Measurements from ENCODE around the gene TEKTIP1.

Gene TEKTIP1

GRCh38 chr19:3586707-3587346, 47.9 kb downstream of the TEKTIP1 start:
- no peak for DNase-seq (ENCODE audit: insufficient read length, low spot score)
- FAIRE-seq = no peak
- TF ChIP-seq CTCF (IDR thresholded peaks at IDR 0.05; ENCODE audit: insufficient read depth, missing control alignments) = no peak

GRCh38 chr19:3589439-3589838, 50.5 kb downstream of the TEKTIP1 start:
- no peak for TF ChIP-seq CTCF (IDR thresholded peaks at IDR 0.05; ENCODE audit: insufficient read depth, missing control alignments)
- DNase-seq (ENCODE audit: insufficient read length, low spot score) (no peak), FAIRE-seq (no peak)

GRCh38 chr19:3589949-3590348, 51.0 kb downstream of the TEKTIP1 start:
- no peak for DNase-seq (ENCODE audit: insufficient read length, low spot score)
- no peak for FAIRE-seq
- TF ChIP-seq CTCF (IDR thresholded peaks at IDR 0.05; ENCODE audit: insufficient read depth, missing control alignments) = no peak

- FAIRE-seq (no peak), DNase-seq (ENCODE audit: insufficient read length, low spot score) (no peak)
- no peak for TF ChIP-seq CTCF (IDR thresholded peaks at IDR 0.05; ENCODE audit: insufficient read depth, missing control alignments)
These were observed 52.2 kb downstream of the TEKTIP1 start for GRCh38 chr19:3590991-3591659.

GRCh38 chr19:3591876-3592613, 53.1 kb downstream of the TEKTIP1 start:
- TF ChIP-seq CTCF (IDR thresholded peaks at IDR 0.05; ENCODE audit: insufficient read depth, missing control alignments) = no peak
- FAIRE-seq (no peak), DNase-seq (ENCODE audit: insufficient read length, low spot score) (no peak)

GRCh38 chr19:3593156-3593555, 54.2 kb downstream of the TEKTIP1 start:
- TF ChIP-seq CTCF (IDR thresholded peaks at IDR 0.05; ENCODE audit: insufficient read depth, missing control alignments) = no peak
- DNase-seq (ENCODE audit: insufficient read length, low spot score) (no peak), FAIRE-seq (no peak)
